BLaER1 treated with 17β-estradiol and CSF1 and Interleukin-3, amounts not matched to agents 10 nM and 100 nM (cell line): ENCODE data around the gene COL4A5.

Experiments
- H3K27ac ChIP-seq, 11 experiments: shearing (Covaris generic); formaldehyde crosslinking; 2 replicates each; pipeline ENCODE4 v1.8.1; 2022
- H3K27me3 ChIP-seq, 11 experiments: shearing (Covaris generic); formaldehyde crosslinking; 2 replicates each; pipeline ENCODE4 v1.8.1; 2022
- H3K36me3 ChIP-seq, 11 experiments: shearing (Covaris generic); formaldehyde crosslinking; 2 replicates each; pipeline ENCODE4 v1.8.1; 2022
- H3K4me1 ChIP-seq, 10 experiments: shearing (Covaris generic); formaldehyde crosslinking; 2 replicates each; pipeline ENCODE4 v1.8.1; 2022
- H3K4me2 ChIP-seq, 11 experiments: shearing (Covaris generic); formaldehyde crosslinking; 2 replicates each; pipeline ENCODE4 v1.8.1; 2022
- H3K4me3 ChIP-seq, 10 experiments: shearing (Covaris generic); formaldehyde crosslinking; 2 replicates each; pipeline ENCODE4 v1.8.1; 2022
- H3K9ac ChIP-seq, 11 experiments: shearing (Covaris generic); formaldehyde crosslinking; 2 replicates each; pipeline ENCODE4 v1.8.1; 2022
- H3K9me3 ChIP-seq, 11 experiments: shearing (Covaris generic); formaldehyde crosslinking; replicated peaks in 1 of 11; 2 replicates each; pipeline ENCODE4 v1.8.1; 2022
- H4K20me1 ChIP-seq, 11 experiments: shearing (Covaris generic); formaldehyde crosslinking; 2 replicates each; pipeline ENCODE4 v1.8.1; 2022
- Cebpa-rat ChIP-seq, 11 experiments: shearing (Covaris generic); IDR thresholded peaks; 2 replicates each; pipeline ENCODE4 v1.8.1; 2022

Gene COL4A5

GRCh38 chrX:108664701-108665100 lies 225.1 kb downstream of the COL4A5 start:
- H3K9ac ChIP-seq: no peak overlapping the region
- no peak overlapping the region for H3K4me2 ChIP-seq
- peaks cover 31 to 89% (median 64%) of the 10 kb centered on the region in 11 experiments; a peak in 20 of 22 replicates for H3K27me3 ChIP-seq
- no peaks in the 10 kb centered on the region for H4K20me1 ChIP-seq
- H3K27ac ChIP-seq: no peak overlapping the region
- H3K4me1 ChIP-seq: no peaks in the 10 kb centered on the region
- H3K4me3 ChIP-seq: no peak overlapping the region
- no peaks in the 10 kb centered on the region for H3K9me3 ChIP-seq
- H3K36me3 ChIP-seq: no peaks in the 10 kb centered on the region
- TF ChIP-seq Cebpa-rat (IDR thresholded peaks at IDR 0.05): no peak

- Histone ChIP-seq H4K20me1 (no peaks in the 10 kb centered on the region), H3K9ac (no peak overlapping the region), H3K4me1 (no peaks in the 10 kb centered on the region), H3K36me3 (no peaks in the 10 kb centered on the region), H3K4me3 (no peak overlapping the region), H3K27ac (no peak overlapping the region), H3K4me2 (no peak overlapping the region), H3K27me3 (peaks cover 31 to 89% (median 73%) of the 10 kb centered on the region in 11 experiments; a peak in 20 of 22 replicates), H3K9me3 (no peaks in the 10 kb centered on the region)
- TF ChIP-seq Cebpa-rat (IDR thresholded peaks at IDR 0.05): no peak
These were observed 226.5 kb downstream of the COL4A5 start for GRCh38 chrX:108666101-108666500.

GRCh38 chrX:108671526-108671925 lies 231.9 kb downstream of the COL4A5 start:
- no peak overlapping the region for H3K4me2 ChIP-seq
- H4K20me1 ChIP-seq: no peaks in the 10 kb centered on the region
- H3K36me3 ChIP-seq: no peaks in the 10 kb centered on the region
- TF ChIP-seq Cebpa-rat (IDR thresholded peaks at IDR 0.05): no peak
- H3K4me3 ChIP-seq: no peak overlapping the region
- no peaks in the 10 kb centered on the region for H3K4me1 ChIP-seq
- no peak overlapping the region for H3K9ac ChIP-seq
- H3K27me3 ChIP-seq: peaks cover 24 to 99% (median 75%) of the 10 kb centered on the region in 11 experiments; a peak in 21 of 22 replicates
- H3K27ac ChIP-seq: no peak overlapping the region
- H3K9me3 ChIP-seq: no peaks in the 10 kb centered on the region

GRCh38 chrX:108696690-108697089 lies 257.1 kb downstream of the COL4A5 start:
- no peak overlapping the region for H3K27ac ChIP-seq

GRCh38 chrX:108699368-108699767 lies 259.7 kb downstream of the COL4A5 start:
- Histone ChIP-seq H3K36me3 (no peaks in the 10 kb centered on the region), H3K4me3 (no peak overlapping the region), H3K4me2 (no peak overlapping the region), H4K20me1 (peaks cover 0 to 5% (median 0%) of the 10 kb centered on the region in 11 experiments; a peak in 1 of 22 replicates), H3K4me1 (no peaks in the 10 kb centered on the region), H3K27me3 (peaks cover 60 to 100% (median 95%) of the 10 kb centered on the region in 11 experiments), H3K9me3 (no peaks in the 10 kb centered on the region), H3K27ac (no peak overlapping the region), H3K9ac (no peak overlapping the region)
- no peak for TF ChIP-seq Cebpa-rat (IDR thresholded peaks at IDR 0.05)

More at GRCh38 chrX:108696690-108697089, 257.1 kb downstream of the COL4A5 start:
- no peak overlapping the region for H3K4me2 ChIP-seq
- no peaks in the 10 kb centered on the region for H3K36me3 ChIP-seq
- H3K4me3 ChIP-seq: no peak overlapping the region
- no peaks in the 10 kb centered on the region for H3K9me3 ChIP-seq
- no peak for TF ChIP-seq Cebpa-rat (IDR thresholded peaks at IDR 0.05)
- H3K4me1 ChIP-seq: no peaks in the 10 kb centered on the region
- no peak overlapping the region for H3K9ac ChIP-seq
- H3K27me3 ChIP-seq: peaks cover 58 to 100% (median 96%) of the 10 kb centered on the region in 11 experiments
- H4K20me1 ChIP-seq: peaks cover 0 to 5% (median 0%) of the 10 kb centered on the region in 11 experiments; a peak in 1 of 22 replicates

- no peak overlapping the region for H3K9ac ChIP-seq
- H4K20me1 ChIP-seq: no peaks in the 10 kb centered on the region
- no peaks in the 10 kb centered on the region for H3K4me1 ChIP-seq
- no peak for TF ChIP-seq Cebpa-rat (IDR thresholded peaks at IDR 0.05)
- no peak overlapping the region for H3K4me3 ChIP-seq
- H3K4me2 ChIP-seq: no peak overlapping the region
- H3K36me3 ChIP-seq: no peaks in the 10 kb centered on the region
- peaks cover 65 to 100% (median 95%) of the 10 kb centered on the region in 11 experiments for H3K27me3 ChIP-seq
- no peaks in the 10 kb centered on the region for H3K9me3 ChIP-seq
- H3K27ac ChIP-seq: no peak overlapping the region
These were observed 262.0 kb downstream of the COL4A5 start for GRCh38 chrX:108701633-108702032.

- H3K4me3 ChIP-seq: no peak overlapping the region
- H3K4me2 ChIP-seq: no peak overlapping the region
- no peaks in the 10 kb centered on the region for H3K9me3 ChIP-seq
- H4K20me1 ChIP-seq: no peaks in the 10 kb centered on the region
- H3K27ac ChIP-seq: no peak overlapping the region
- TF ChIP-seq Cebpa-rat (IDR thresholded peaks at IDR 0.05): no peak
- no peaks in the 10 kb centered on the region for H3K4me1 ChIP-seq
- no peak overlapping the region for H3K9ac ChIP-seq
- H3K27me3 ChIP-seq: peaks cover 65 to 100% (median 95%) of the 10 kb centered on the region in 11 experiments
- no peaks in the 10 kb centered on the region for H3K36me3 ChIP-seq
These were observed 262.9 kb downstream of the COL4A5 start for GRCh38 chrX:108702530-108702929.

GRCh38 chrX:108704839-108705238 lies 265.2 kb downstream of the COL4A5 start:
- Histone ChIP-seq H3K4me2 (no peak overlapping the region), H4K20me1 (no peaks in the 10 kb centered on the region; a peak in 1 of 22 replicates), H3K4me3 (no peak overlapping the region), H3K9me3 (no peaks in the 10 kb centered on the region), H3K27me3 (peaks cover 70 to 100% (median 95%) of the 10 kb centered on the region in 11 experiments), H3K27ac (no peak overlapping the region), H3K4me1 (no peaks in the 10 kb centered on the region), H3K9ac (no peak overlapping the region), H3K36me3 (no peaks in the 10 kb centered on the region)
- no peak for TF ChIP-seq Cebpa-rat (IDR thresholded peaks at IDR 0.05)

- no peaks in the 10 kb centered on the region for H3K36me3 ChIP-seq
- H3K9ac ChIP-seq: no peak overlapping the region
- no peak overlapping the region for H3K4me3 ChIP-seq
- peaks cover 16 to 30% (median 21%) of the 10 kb centered on the region in 11 experiments; a peak in 17 of 22 replicates for H3K9me3 ChIP-seq
- no peak overlapping the region for H3K27ac ChIP-seq
- TF ChIP-seq Cebpa-rat (IDR thresholded peaks at IDR 0.05): no peak
- H3K4me1 ChIP-seq: no peaks in the 10 kb centered on the region
- no peak overlapping the region for H3K4me2 ChIP-seq
- peaks cover 38 to 97% (median 62%) of the 10 kb centered on the region in 11 experiments; a peak in 21 of 22 replicates for H3K27me3 ChIP-seq
- no peaks in the 10 kb centered on the region; a peak in 1 of 22 replicates for H4K20me1 ChIP-seq
These were observed 273.2 kb downstream of the COL4A5 start for GRCh38 chrX:108712886-108713285.

- Histone ChIP-seq H3K36me3 (no peaks in the 10 kb centered on the region), H3K4me2 (no peak overlapping the region), H3K4me1 (no peaks in the 10 kb centered on the region), H4K20me1 (peaks cover 0 to 11% (median 0%) of the 10 kb centered on the region in 11 experiments; a peak in 3 of 22 replicates), H3K9me3 (no peaks in the 10 kb centered on the region), H3K4me3 (no peak overlapping the region), H3K9ac (no peak overlapping the region), H3K27me3 (peaks cover 75 to 100% (median 100%) of the 10 kb centered on the region in 11 experiments), H3K27ac (no peak overlapping the region)
- TF ChIP-seq Cebpa-rat (IDR thresholded peaks at IDR 0.05): no peak
These were observed 282.9 kb downstream of the COL4A5 start for GRCh38 chrX:108722561-108722960.
